WTC11 (cell line): ENCODE data around the gene ARSK. TPM values are rescaled to one million over a fixed set of nuclear protein-coding genes. Genes with fewer than 3 reads are reported as not detected.

Experiments
- ATAC-seq: fragments of 200-7000 bp; cut with Tn5 transposase; 2 replicates; pipeline ENCODE4 v1.10.0; 2021; ENCODE audit warnings: mild to moderate bottlenecking, moderate library complexity
- CTCF ChIA-PET: fragments of 300-600 bp; sonication (Branson Sonifier 250); formaldehyde crosslinking; loops from one replicate; lab custom pipeline; 2021; ENCODE audit warnings: antibody characterized with exemption; lab: Charles Lee
- POLR2A ChIA-PET: fragments of 350-600 bp; sonication (Branson Sonifier 250); formaldehyde crosslinking; loops from one replicate; lab custom pipeline; 2021; ENCODE audit warnings: antibody characterized with exemption; lab: Charles Lee
- DNase-seq: peaks from one replicate; pipeline ENCODE4 v3.0.0; 2021; ENCODE audit warnings: low spot score
- H3K27ac Mint-ChIP-seq: 2 replicates; pipeline ENCODE4 v1.8.0; 2021; ENCODE audit warnings: mixed read lengths
- H3K27me3 Mint-ChIP-seq: 2 replicates; pipeline ENCODE4 v1.8.0; 2021; ENCODE audit warnings: low read depth, mild to moderate bottlenecking, moderate library complexity, mixed read lengths
- H3K36me3 Mint-ChIP-seq: 2 replicates; pipeline ENCODE4 v1.8.0; 2021; ENCODE audit warnings: mixed read lengths
- H3K4me1 Mint-ChIP-seq: 2 replicates; pipeline ENCODE4 v1.8.0; 2022; ENCODE audit warnings: mixed read lengths
- H3K4me3 Mint-ChIP-seq: 2 replicates; pipeline ENCODE4 v1.8.0; 2021; ENCODE audit warnings: mild to moderate bottlenecking, moderate library complexity, mixed read lengths
- H3K9me3 Mint-ChIP-seq: 2 replicates; pipeline ENCODE4 v1.8.0; 2021; ENCODE audit warnings: mixed read lengths
- ATF2 ChIP-seq: sonication (generic); formaldehyde crosslinking; IDR thresholded peaks from 2 replicates; pipeline ENCODE4 v1.8.1; 2022; ENCODE audit warnings: low read depth, missing genetic modification reagents, borderline replicate concordance
- ATF6 ChIP-seq: sonication (generic); formaldehyde crosslinking; IDR thresholded peaks from 2 replicates; pipeline ENCODE4 v1.8.1; 2023; ENCODE audit warnings: mild to moderate bottlenecking, missing genetic modification reagents
- CBFB ChIP-seq: sonication (generic); formaldehyde crosslinking; IDR thresholded peaks from 2 replicates; pipeline ENCODE4 v1.8.1; 2022; ENCODE audit warnings: mild to moderate bottlenecking, low read depth, missing genetic modification reagents
- CDX4 ChIP-seq: fragments of 250-450 bp; sonication (Bioruptor Pico); IDR thresholded peaks from 2 replicates; pipeline ENCODE4 v1.9.0; 2021; ENCODE audit warnings: moderate library complexity, mild to moderate bottlenecking, inconsistent platforms, borderline replicate concordance
- CREB1 ChIP-seq: sonication (generic); formaldehyde crosslinking; IDR thresholded peaks from 2 replicates; pipeline ENCODE4 v1.8.0; 2023; ENCODE audit warnings: mild to moderate bottlenecking, missing genetic modification reagents
- E2F4 ChIP-seq: sonication (generic); formaldehyde crosslinking; IDR thresholded peaks from 2 replicates; pipeline ENCODE4 v1.8.1; 2022; ENCODE audit warnings: low read depth, mild to moderate bottlenecking, moderate library complexity, missing genetic modification reagents, borderline replicate concordance
- ETV6 ChIP-seq: sonication (generic); formaldehyde crosslinking; IDR thresholded peaks from 2 replicates; pipeline ENCODE4 v1.8.1; 2022; ENCODE audit warnings: mild to moderate bottlenecking, missing genetic modification reagents
- GTF2I ChIP-seq: fragments of 250-450 bp; sonication (Bioruptor Pico); conservative IDR thresholded peaks from 2 replicates; pipeline ENCODE4 v1.4.0; 2021; ENCODE audit warnings: mild to moderate bottlenecking
- HMGXB4 ChIP-seq: sonication (generic); formaldehyde crosslinking; IDR thresholded peaks from 2 replicates; pipeline ENCODE4 v1.8.1; 2023; ENCODE audit warnings: mild to moderate bottlenecking, moderate library complexity, missing genetic modification reagents
- JUN ChIP-seq: sonication (generic); formaldehyde crosslinking; IDR thresholded peaks from 2 replicates; pipeline ENCODE4 v1.8.0; 2023; ENCODE audit warnings: mild to moderate bottlenecking, missing genetic modification reagents
- MLX ChIP-seq: sonication (generic); formaldehyde crosslinking; IDR thresholded peaks from 2 replicates; pipeline ENCODE4 v1.8.1; 2023; ENCODE audit warnings: mild to moderate bottlenecking, missing genetic modification reagents, moderate library complexity
- MXD4 ChIP-seq: fragments of 250-450 bp; sonication (Bioruptor Pico); IDR thresholded peaks from 2 replicates; pipeline ENCODE4 v1.8.0; 2021; ENCODE audit warnings: mild to moderate bottlenecking, moderate library complexity, borderline replicate concordance
- NR2C2 ChIP-seq: sonication (generic); formaldehyde crosslinking; IDR thresholded peaks from 2 replicates; pipeline ENCODE4 v1.8.0; 2022; ENCODE audit warnings: mild to moderate bottlenecking, missing genetic modification reagents
- NR3C1 ChIP-seq: sonication (generic); formaldehyde crosslinking; conservative IDR thresholded peaks from 2 replicates; pipeline ENCODE4 v1.8.1; 2023; ENCODE audit warnings: low read depth, mild to moderate bottlenecking, missing genetic modification reagents
- PREB ChIP-seq: sonication (generic); formaldehyde crosslinking; IDR thresholded peaks from 2 replicates; pipeline ENCODE4 v1.8.1; 2022; ENCODE audit warnings: mild to moderate bottlenecking, missing genetic modification reagents, moderate library complexity, borderline replicate concordance
- SMAD4 ChIP-seq: sonication (generic); formaldehyde crosslinking; IDR thresholded peaks from 2 replicates; pipeline ENCODE4 v1.8.0; 2022; ENCODE audit warnings: mild to moderate bottlenecking, missing genetic modification reagents
- TCF7 ChIP-seq: sonication (generic); formaldehyde crosslinking; IDR thresholded peaks from 2 replicates; pipeline ENCODE4 v1.8.0; 2022; ENCODE audit warnings: mild to moderate bottlenecking, low read depth, missing genetic modification reagents, moderate library complexity
- TEAD4 ChIP-seq: sonication (generic); formaldehyde crosslinking; IDR thresholded peaks from 2 replicates; pipeline ENCODE4 v1.8.0; 2022; ENCODE audit warnings: mild to moderate bottlenecking, missing genetic modification reagents
- TP53 ChIP-seq: sonication (generic); formaldehyde crosslinking; IDR thresholded peaks from 2 replicates; pipeline ENCODE4 v1.8.1; 2023; ENCODE audit warnings: mild to moderate bottlenecking, missing genetic modification reagents
- USF2 ChIP-seq: sonication (generic); formaldehyde crosslinking; IDR thresholded peaks from 2 replicates; pipeline ENCODE4 v1.8.1; 2023; ENCODE audit warnings: mild to moderate bottlenecking, missing genetic modification reagents, moderate library complexity
- ZBTB21 ChIP-seq: sonication (generic); formaldehyde crosslinking; IDR thresholded peaks from 2 replicates; pipeline ENCODE4 v1.8.1; 2023; ENCODE audit warnings: mild to moderate bottlenecking, missing genetic modification reagents, borderline replicate concordance
- ZNF416 ChIP-seq: fragments of 250-450 bp; sonication (Bioruptor Pico); IDR thresholded peaks from 2 replicates; pipeline ENCODE4 v1.9.0; 2021; ENCODE audit warnings: mild to moderate bottlenecking, inconsistent platforms
- ZNF423 ChIP-seq: fragments of 250-450 bp; sonication (Bioruptor Pico); IDR thresholded peaks from 2 replicates; pipeline ENCODE4 v2.1.2; 2022; ENCODE audit warnings: mild to moderate bottlenecking, moderate library complexity
- ZSCAN18 ChIP-seq: fragments of 250-450 bp; sonication (Bioruptor Pico); IDR thresholded peaks from 2 replicates; pipeline ENCODE4 v2.1.2; 2022; ENCODE audit warnings: mild to moderate bottlenecking, moderate library complexity
- total RNA-seq: library from RNA; stranded (reverse); gene quantifications from 3 replicates; pipeline ENCODE4 v1.2.3, GENCODE V29; 2021

Gene ARSK
- total RNA-seq, 1 experiment from 2014 or later: 15.1 TPM

- H3K9me3 Mint-ChIP-seq: peaks cover 20% of the 10 kb centered on the region
- H3K4me1 Mint-ChIP-seq: peaks cover 13% of the 10 kb centered on the region
- no peak overlapping the region for H3K4me3 Mint-ChIP-seq
- DNase-seq: no peak
- POLR2A ChIA-PET: no interaction called here
- ATAC-seq: no peak
- H3K27ac Mint-ChIP-seq: no peak overlapping the region
- peaks cover 17% of the 10 kb centered on the region for H3K36me3 Mint-ChIP-seq
- H3K27me3 Mint-ChIP-seq: peaks cover 38% of the 10 kb centered on the region
- CTCF ChIA-PET: no interaction called here
- TF ChIP-seq TP53 (CRISPR knock-in tag): no peak
- TF ChIP-seq TEAD4 (CRISPR knock-in tag): no peak
- no peak for TF ChIP-seq JUN
- TF ChIP-seq ATF6 (CRISPR knock-in tag): no peak
- no peak for TF ChIP-seq ZNF416 (CRISPR knock-in tag)
- no peak for TF ChIP-seq ZBTB21 (CRISPR knock-in tag)
- TF ChIP-seq ETV6 (CRISPR knock-in tag): no peak
- no peak for TF ChIP-seq GTF2I
- TF ChIP-seq NR3C1: no peak
- no peak for TF ChIP-seq SMAD4 (CRISPR knock-in tag)
Observed at GRCh38 chr5:95615164-95615467, 60.2 kb downstream of the ARSK start.

GRCh38 chr5:95617057-95617456 is 62.2 kb downstream of the ARSK start:
- ChIA-PET POLR2A (no interaction called here), CTCF (no interaction called here)
- H3K27ac Mint-ChIP-seq: no peak overlapping the region
- peaks cover 18% of the 10 kb centered on the region for H3K4me1 Mint-ChIP-seq
- DNase-seq: no peak
- no peak for ATAC-seq
- H3K9me3 Mint-ChIP-seq: peaks cover 20% of the 10 kb centered on the region
- TF ChIP-seq E2F4 (no peak), ZBTB21 (CRISPR knock-in tag) (no peak), CDX4 (CRISPR knock-in tag) (no peak), ZNF423 (CRISPR knock-in tag) (no peak), USF2 (no peak), ZSCAN18 (CRISPR knock-in tag) (no peak), NR2C2 (CRISPR knock-in tag) (no peak), HMGXB4 (no peak), PREB (CRISPR knock-in tag) (no peak), CREB1 (no peak), TCF7 (CRISPR knock-in tag) (no peak), MLX (no peak), CBFB (no peak), MXD4 (no peak), ATF2 (CRISPR knock-in tag) (no peak)
- TF ChIP-seq, all 79 proteins: peak for 0
- H3K4me3 Mint-ChIP-seq: no peak overlapping the region
- H3K36me3 Mint-ChIP-seq: peaks cover 17% of the 10 kb centered on the region
- peaks cover 51% of the 10 kb centered on the region for H3K27me3 Mint-ChIP-seq
